Astrocyte of the cerebellum (primary cell): ENCODE measurements around the gene XRRA1.

Experiments used
- DNase-seq: peaks from one replicate; pipeline ENCODE4 v3.0.0-alpha.2; 2011; ENCODE audit warnings: low read depth
- H3K4me3 ChIP-seq: 2 replicates; pipeline ENCODE4 v1.5.1; 2011; ENCODE audit warnings: mild to moderate bottlenecking, low read depth, low read length, moderate library complexity
- in situ Hi-C: cut with HindIII; loops from 2 replicates; pipeline ENCODE4 v1.10.0; 2017; ENCODE audit warnings: low sequenced_read_pairs
- TF ChIP-seq, protein P1 (sequence below): IDR thresholded peaks from 2 replicates; pipeline ENCODE4 v1.5.1; 2012; ENCODE audit warnings: low read length, low read depth, moderate library complexity, mild to moderate bottlenecking; ENCODE audit errors: missing control alignments

XRRA1 gene

DNA sequence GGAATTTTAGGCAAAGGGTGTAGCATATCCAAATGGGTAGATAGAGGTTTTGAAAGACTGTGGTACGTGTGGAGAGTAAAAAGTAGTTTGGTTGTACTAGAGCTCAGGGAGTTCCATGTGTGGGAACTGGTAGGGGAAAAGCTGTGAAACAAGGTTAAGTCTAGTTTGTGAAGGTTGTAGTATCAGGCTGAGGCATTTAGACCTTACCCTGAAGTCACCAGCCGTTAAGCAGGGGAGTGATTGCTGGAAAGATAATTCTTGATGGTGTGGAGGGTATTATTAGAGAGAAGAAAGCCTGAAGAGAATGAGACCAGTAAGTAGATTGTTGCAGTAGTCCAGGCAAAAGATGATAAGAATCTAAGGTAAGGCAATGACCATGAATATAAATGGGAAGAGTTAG lies 132.2 kb downstream of the XRRA1 start:
- no peak overlapping the region for H3K4me3 ChIP-seq
- in situ Hi-C loops, result no loop called here
- no peak for DNase-seq
- TF ChIP-seq, protein P1, sequence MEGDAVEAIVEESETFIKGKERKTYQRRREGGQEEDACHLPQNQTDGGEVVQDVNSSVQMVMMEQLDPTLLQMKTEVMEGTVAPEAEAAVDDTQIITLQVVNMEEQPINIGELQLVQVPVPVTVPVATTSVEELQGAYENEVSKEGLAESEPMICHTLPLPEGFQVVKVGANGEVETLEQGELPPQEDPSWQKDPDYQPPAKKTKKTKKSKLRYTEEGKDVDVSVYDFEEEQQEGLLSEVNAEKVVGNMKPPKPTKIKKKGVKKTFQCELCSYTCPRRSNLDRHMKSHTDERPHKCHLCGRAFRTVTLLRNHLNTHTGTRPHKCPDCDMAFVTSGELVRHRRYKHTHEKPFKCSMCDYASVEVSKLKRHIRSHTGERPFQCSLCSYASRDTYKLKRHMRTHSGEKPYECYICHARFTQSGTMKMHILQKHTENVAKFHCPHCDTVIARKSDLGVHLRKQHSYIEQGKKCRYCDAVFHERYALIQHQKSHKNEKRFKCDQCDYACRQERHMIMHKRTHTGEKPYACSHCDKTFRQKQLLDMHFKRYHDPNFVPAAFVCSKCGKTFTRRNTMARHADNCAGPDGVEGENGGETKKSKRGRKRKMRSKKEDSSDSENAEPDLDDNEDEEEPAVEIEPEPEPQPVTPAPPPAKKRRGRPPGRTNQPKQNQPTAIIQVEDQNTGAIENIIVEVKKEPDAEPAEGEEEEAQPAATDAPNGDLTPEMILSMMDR, result no peak

GRCh38 chr11:74815966-74816365 lies 132.9 kb downstream of the XRRA1 start:
- no peak for DNase-seq
- in situ Hi-C loops, result no loop called here
- TF ChIP-seq, protein P1, result no peak
- H3K4me3 ChIP-seq, result no peak overlapping the region

- DNase-seq, result no peak
- TF ChIP-seq, protein P1, result no peak
- no peak overlapping the region for H3K4me3 ChIP-seq
- in situ Hi-C loops, result no loop called here
Observed at GRCh38 chr11:74809801-74810200, 139.1 kb downstream of the XRRA1 start.

DNA sequence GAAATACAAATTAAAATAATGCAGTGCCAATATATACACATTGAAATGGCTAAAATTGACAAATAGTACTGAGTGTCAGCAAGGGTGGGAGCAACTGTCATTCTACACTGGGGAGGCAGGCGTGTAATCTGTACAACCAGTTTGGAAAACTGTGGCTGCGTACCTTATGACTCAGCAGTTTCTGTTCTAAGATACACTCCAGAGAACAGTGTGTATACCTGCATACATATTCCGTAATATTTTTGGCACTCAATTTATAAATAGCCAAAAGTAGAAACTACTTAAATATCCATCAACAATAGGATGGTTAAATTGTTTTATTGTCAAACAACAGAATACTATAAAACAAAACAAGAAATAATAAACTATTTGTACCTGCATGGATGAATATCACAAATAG lies 142.6 kb downstream of the XRRA1 start:
- TF ChIP-seq, protein P1, result no peak
- DNase-seq, result no peak
- H3K4me3 ChIP-seq, result no peak overlapping the region
- in situ Hi-C loops, result no loop called here

GRCh38 chr11:74791333-74792100 lies 157.4 kb downstream of the XRRA1 start:
- in situ Hi-C loops, result no loop called here
- TF ChIP-seq, protein P1, result no peak

More at GRCh38 chr11:74791333-74792100, 157.4 kb downstream of the XRRA1 start:
- DNase-seq, result no peak
- H3K4me3 ChIP-seq, result no peak overlapping the region
